AG04449 (cell line): Measurements from ENCODE around the gene AQP6.

Source experiments
- CTCF ChIA-PET: fragments of 350-600 bp; formaldehyde crosslinking; extraction: SDS; loops from one replicate; lab custom pipeline; 2021; ENCODE audit warnings: antibody characterized with exemption; lab: Yijun Ruan, JAX
- POLR2A ChIA-PET: fragments of 400-600, 350-600 bp; formaldehyde crosslinking; extraction: SDS; loops from one replicate; lab custom pipeline; 2020; ENCODE audit warnings: antibody characterized with exemption, inconsistent platforms; lab: Yijun Ruan, JAX
- DNase-seq: peaks from one replicate; pipeline ENCODE4 v3.0.0-alpha.2; 2010; ENCODE audit warnings: low read depth, low spot score
- H3K4me3 ChIP-seq: 2 replicates; pipeline ENCODE4 v1.5.1; 2011; ENCODE audit warnings: low read depth, mild to moderate bottlenecking, control low read depth, low read length
- CTCF ChIP-seq: IDR thresholded peaks from one replicate; pipeline ENCODE4 v1.5.1; 2011; ENCODE audit warnings: mild to moderate bottlenecking, moderate library complexity, low read length, control low read depth, inconsistent platforms; ENCODE audit not compliant: insufficient read depth; ENCODE audit errors: missing control alignments

AQP6 gene

GRCh38 chr12:49975318-49975761 is 2.6 kb downstream of the AQP6 start:
- H3K4me3 ChIP-seq = no peak overlapping the region
- no peak for DNase-seq
- ChIA-PET POLR2A (no interaction called here), CTCF (interaction anchor here (0.8 to 26.8 kb wide), 11 partner anchors 5 to 200 kb away, joined by 3 to 1042 read pairs (median 7); partner anchors contain the start of genes AQP6 and COX14)
- no peak for TF ChIP-seq CTCF

- no peak overlapping the region for H3K4me3 ChIP-seq
- ChIA-PET POLR2A (no interaction called here), CTCF (interaction anchor here (0.7 to 26.8 kb wide), 9 partner anchors 4 to 136 kb away, joined by 3 to 1042 read pairs (median 5); partner anchors contain the start of genes AQP6 and COX14)
- no peak for DNase-seq
- TF ChIP-seq CTCF = no peak
Measured at GRCh38 chr12:49976557-49976956, 3.8 kb downstream of the AQP6 start.

GRCh38 chr12:49978125-49978524 is 5.4 kb downstream of the AQP6 start:
- DNase-seq = no peak
- TF ChIP-seq CTCF = no peak
- H3K4me3 ChIP-seq = no peak overlapping the region
- CTCF ChIA-PET = interaction anchor here (2.0 to 26.8 kb wide), 5 partner anchors 9 to 91 kb away, joined by 9 to 1042 read pairs (median 274); partner anchors contain the start of gene AQP6
- POLR2A ChIA-PET = no interaction called here

- ChIA-PET CTCF (interaction anchor here (1.1 to 26.8 kb wide), 9 partner anchors 9 to 112 kb away, joined by 3 to 1042 read pairs (median 11); partner anchors contain the start of gene AQP6), POLR2A (no interaction called here)
- no peak for DNase-seq
- no peak for TF ChIP-seq CTCF
- H3K4me3 ChIP-seq = no peak overlapping the region
Measured at GRCh38 chr12:49979016-49979586, 6.4 kb downstream of the AQP6 start.

GRCh38 chr12:49979791-49980190 is 7.0 kb downstream of the AQP6 start:
- CTCF ChIA-PET = interaction anchor here (1.1 to 26.8 kb wide), 11 partner anchors 10 to 112 kb away, joined by 3 to 1042 read pairs (median 10); partner anchors contain the start of gene AQP6
- H3K4me3 ChIP-seq = no peak overlapping the region
- POLR2A ChIA-PET = no interaction called here
- no peak for DNase-seq
- no peak for TF ChIP-seq CTCF
